ENCODE results near the gene PVRIG.
"Not testable (repeated sequence)": the region's sequence is repeated elsewhere in the genome, so short reads cannot be mapped to it uniquely, and the experiment has no call there.

PVRIG gene

GRCh38 chr7:100191775-100192174 lies 28.0 kb upstream of the PVRIG start:
- H3K27ac ChIP-seq, result no peak overlapping the region
- TF ChIP-seq CTCF (IDR thresholded peaks at IDR 0.05) (no peak), ZFX (IDR thresholded peaks at IDR 0.05; ENCODE audit: borderline replicate concordance) (no peak)

GRCh38 chr7:100192281-100192862 lies 27.4 kb upstream of the PVRIG start:
- H3K27ac ChIP-seq, result not testable (repeated sequence)

GRCh38 chr7:100192969-100193368 lies 26.8 kb upstream of the PVRIG start:
- no peak overlapping the region for H3K27ac ChIP-seq
- TF ChIP-seq CTCF (IDR thresholded peaks at IDR 0.05) (no peak), ZFX (IDR thresholded peaks at IDR 0.05; ENCODE audit: borderline replicate concordance) (no peak)

- TF ChIP-seq CTCF (IDR thresholded peaks at IDR 0.05) (no peak), ZFX (IDR thresholded peaks at IDR 0.05; ENCODE audit: borderline replicate concordance) (no peak)
- H3K27ac ChIP-seq, result no peak overlapping the region
Observed at GRCh38 chr7:100195222-100195621, 24.5 kb upstream of the PVRIG start.

- not testable (repeated sequence) for H3K27ac ChIP-seq
Observed at GRCh38 chr7:100195901-100196322, 23.8 kb upstream of the PVRIG start.

- no peak for TF ChIP-seq CTCF (IDR thresholded peaks at IDR 0.05)
- TF ChIP-seq ZFX (IDR thresholded peaks at IDR 0.05; ENCODE audit: borderline replicate concordance), result no peak
- H3K27ac ChIP-seq, result no peak overlapping the region
Observed at GRCh38 chr7:100198266-100198665, 21.5 kb upstream of the PVRIG start.

- H3K27ac ChIP-seq, result no peak overlapping the region
- TF ChIP-seq ZFX (IDR thresholded peaks at IDR 0.05; ENCODE audit: borderline replicate concordance) (no peak), CTCF (IDR thresholded peaks at IDR 0.05) (no peak)
Observed at GRCh38 chr7:100200693-100201092, 19.1 kb upstream of the PVRIG start.

GRCh38 chr7:100204454-100204853 lies 15.3 kb upstream of the PVRIG start:
- H3K27ac ChIP-seq, result no peak overlapping the region
- TF ChIP-seq ZFX (IDR thresholded peaks at IDR 0.05; ENCODE audit: borderline replicate concordance) (no peak), CTCF (IDR thresholded peaks at IDR 0.05) (no peak)
